A673 (cell line): ENCODE data around the gene ATP6V1F.

Experiments used
- EZH2 ChIP-seq: fragments of 200-600 bp; sonication (generic); IDR thresholded peaks from 2 replicates; pipeline ENCODE4 v1.6.1; 2017; ENCODE audit warnings: borderline replicate concordance, low read depth, mild to moderate bottlenecking, mixed read lengths, antibody characterized with exemption, low read length; ENCODE audit not compliant: poor library complexity, severe bottlenecking
- TF ChIP-seq, protein P1 (sequence below): fragments of 300-800, 200-600 bp; sonication (generic); conservative IDR thresholded peaks from 2 replicates; pipeline ENCODE4 v1.5.1; 2017; ENCODE audit warnings: low read depth, mild to moderate bottlenecking, antibody characterized with exemption, low read length, moderate library complexity, mixed read lengths

DNA sequence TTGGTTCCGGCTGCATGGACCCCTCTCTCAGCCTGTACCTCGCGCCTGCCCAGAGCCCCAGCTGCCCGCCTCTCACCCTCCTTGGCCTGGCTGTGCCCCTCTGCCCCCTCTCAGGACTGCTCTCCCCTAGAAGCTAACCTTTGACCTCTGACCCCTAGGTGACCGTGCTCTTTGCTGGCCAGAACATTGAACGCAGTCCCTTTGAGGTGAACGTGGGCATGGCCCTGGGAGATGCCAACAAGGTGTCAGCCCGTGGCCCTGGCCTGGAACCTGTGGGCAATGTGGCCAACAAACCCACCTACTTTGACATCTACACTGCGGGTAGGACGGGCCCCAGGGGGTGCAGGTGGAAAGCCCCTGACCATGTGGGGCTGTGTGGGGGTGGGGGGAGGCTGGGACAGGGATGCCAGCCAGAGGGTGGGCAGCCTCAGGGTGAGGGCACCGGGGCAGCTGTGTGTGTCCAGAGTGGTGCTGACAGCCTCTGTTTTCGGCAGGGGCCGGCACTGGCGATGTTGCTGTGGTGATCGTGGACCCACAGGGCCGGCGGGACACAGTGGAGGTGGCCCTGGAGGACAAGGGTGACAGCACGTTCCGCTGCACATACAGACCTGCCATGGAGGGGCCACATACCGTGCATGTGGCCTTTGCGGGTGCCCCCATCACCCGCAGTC is 24.4 kb upstream of the ATP6V1F start:
- TF ChIP-seq, protein P1, sequence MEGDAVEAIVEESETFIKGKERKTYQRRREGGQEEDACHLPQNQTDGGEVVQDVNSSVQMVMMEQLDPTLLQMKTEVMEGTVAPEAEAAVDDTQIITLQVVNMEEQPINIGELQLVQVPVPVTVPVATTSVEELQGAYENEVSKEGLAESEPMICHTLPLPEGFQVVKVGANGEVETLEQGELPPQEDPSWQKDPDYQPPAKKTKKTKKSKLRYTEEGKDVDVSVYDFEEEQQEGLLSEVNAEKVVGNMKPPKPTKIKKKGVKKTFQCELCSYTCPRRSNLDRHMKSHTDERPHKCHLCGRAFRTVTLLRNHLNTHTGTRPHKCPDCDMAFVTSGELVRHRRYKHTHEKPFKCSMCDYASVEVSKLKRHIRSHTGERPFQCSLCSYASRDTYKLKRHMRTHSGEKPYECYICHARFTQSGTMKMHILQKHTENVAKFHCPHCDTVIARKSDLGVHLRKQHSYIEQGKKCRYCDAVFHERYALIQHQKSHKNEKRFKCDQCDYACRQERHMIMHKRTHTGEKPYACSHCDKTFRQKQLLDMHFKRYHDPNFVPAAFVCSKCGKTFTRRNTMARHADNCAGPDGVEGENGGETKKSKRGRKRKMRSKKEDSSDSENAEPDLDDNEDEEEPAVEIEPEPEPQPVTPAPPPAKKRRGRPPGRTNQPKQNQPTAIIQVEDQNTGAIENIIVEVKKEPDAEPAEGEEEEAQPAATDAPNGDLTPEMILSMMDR = no peak
- TF ChIP-seq EZH2 = no peak
